Measurements from ENCODE around the gene PLXNA2.

- no peak for TF ChIP-seq CTCF (IDR thresholded peaks at IDR 0.05)
- TF ChIP-seq POLR2A (IDR thresholded peaks at IDR 0.05), result no peak
These were observed 210.9 kb downstream of the PLXNA2 start for GRCh38 chr1:208033236-208033635.
